ENCODE results near the gene ITGA3.

The ITGA3 gene

GRCh38 chr17:50129728-50130558, 74.0 kb downstream of the ITGA3 start, which contains the start of gene SAMD14:
Gene SAMD14 (minus strand): TSS chr17:50130160. CDS start chr17:50124959, 5,201 bp downstream.
- DNase-seq (peak; percentile 43), ATAC-seq (peak; percentile 10)

DNA sequence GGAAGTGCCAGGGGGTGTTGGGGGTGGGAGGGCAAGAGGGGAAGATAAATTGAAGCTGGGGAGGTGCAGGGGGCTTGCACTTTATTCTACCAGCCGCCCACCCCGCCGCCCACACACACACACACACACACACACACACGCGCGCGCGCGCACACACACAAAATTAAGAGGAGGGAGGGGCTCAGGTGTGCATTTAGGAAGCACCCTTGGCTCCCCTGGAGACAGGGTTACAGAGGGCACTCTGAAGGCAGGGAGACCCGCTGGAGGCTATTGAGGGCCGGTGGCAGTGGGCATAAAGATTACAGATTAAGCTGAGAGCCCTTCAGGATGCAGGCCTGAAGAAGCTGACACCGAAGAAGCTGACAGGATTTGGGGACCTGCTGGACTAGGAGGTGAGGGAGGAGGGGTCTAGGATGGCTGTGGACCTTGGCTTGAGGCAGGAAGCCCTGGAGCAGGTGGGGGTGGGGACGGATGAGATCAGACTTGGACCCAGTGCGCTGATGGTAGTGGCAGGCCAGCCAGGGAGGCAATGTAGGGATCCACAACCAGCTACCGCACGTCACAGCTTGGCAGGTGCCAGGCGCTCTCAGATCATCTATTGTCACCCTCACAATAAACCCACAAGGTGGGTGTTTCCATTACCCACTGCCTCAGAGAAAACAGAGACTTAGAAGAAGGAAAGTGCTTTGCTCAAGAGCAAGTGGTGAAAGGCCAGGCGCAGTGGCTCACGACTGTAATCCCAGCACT, 74.8 kb downstream of the ITGA3 start:
- DNase-seq (peak; percentile 28), ATAC-seq (peak; percentile 50)

DNA sequence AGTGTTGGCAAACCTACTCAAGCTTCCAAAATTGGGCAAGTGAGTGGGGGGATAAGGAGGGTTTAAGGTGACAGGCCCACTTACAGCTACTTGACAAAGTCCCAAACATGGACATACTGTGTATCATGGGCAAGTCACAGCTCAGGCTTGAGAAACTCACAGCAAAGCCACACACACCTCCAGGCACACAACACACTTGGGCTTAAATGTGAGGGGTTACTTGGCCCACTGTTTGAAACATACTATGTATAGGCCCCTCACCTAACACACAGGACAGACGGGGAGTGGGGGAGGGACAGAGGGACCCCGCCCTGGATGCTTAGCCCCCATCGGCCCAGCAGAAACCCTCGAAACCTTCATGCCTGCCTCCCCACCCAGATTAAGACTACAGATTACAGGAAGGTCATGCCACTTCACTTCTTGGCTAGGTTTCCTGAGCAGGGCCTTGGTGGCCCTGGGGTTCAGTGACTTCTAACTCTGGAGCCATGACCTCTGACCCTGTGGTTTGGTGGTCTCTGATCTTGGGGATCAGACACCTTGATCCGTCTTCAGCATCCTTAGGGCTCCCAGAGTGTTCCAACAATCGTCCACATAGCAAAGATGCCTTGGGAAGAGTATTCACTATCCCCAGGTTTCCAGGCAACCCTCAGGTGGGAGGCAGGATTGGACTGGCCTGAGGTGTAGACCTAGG, 76.3 kb downstream of the ITGA3 start:
- no peak for DNase-seq
- ATAC-seq = no peak

- ATAC-seq (no peak), DNase-seq (no peak)
These were observed 77.3 kb downstream of the ITGA3 start for GRCh38 chr17:50133028-50133768.

DNA sequence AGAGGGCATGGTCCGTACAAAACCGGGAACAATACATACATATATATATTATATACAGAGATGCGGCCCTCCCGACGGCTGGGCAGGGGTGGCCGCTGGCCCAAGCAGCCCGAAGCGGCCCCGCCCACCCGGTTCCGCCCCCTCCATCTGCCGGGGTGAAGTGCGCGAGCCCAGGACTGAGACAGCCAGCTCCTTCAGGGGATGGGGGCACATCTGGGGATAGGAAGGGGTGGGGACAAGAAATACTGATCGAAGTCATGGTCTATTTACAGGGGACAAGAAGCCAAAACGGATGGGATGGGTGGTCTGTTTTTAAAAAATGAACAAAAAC, 77.8 kb downstream of the ITGA3 start:
- no peak for DNase-seq
- no peak for ATAC-seq

DNA sequence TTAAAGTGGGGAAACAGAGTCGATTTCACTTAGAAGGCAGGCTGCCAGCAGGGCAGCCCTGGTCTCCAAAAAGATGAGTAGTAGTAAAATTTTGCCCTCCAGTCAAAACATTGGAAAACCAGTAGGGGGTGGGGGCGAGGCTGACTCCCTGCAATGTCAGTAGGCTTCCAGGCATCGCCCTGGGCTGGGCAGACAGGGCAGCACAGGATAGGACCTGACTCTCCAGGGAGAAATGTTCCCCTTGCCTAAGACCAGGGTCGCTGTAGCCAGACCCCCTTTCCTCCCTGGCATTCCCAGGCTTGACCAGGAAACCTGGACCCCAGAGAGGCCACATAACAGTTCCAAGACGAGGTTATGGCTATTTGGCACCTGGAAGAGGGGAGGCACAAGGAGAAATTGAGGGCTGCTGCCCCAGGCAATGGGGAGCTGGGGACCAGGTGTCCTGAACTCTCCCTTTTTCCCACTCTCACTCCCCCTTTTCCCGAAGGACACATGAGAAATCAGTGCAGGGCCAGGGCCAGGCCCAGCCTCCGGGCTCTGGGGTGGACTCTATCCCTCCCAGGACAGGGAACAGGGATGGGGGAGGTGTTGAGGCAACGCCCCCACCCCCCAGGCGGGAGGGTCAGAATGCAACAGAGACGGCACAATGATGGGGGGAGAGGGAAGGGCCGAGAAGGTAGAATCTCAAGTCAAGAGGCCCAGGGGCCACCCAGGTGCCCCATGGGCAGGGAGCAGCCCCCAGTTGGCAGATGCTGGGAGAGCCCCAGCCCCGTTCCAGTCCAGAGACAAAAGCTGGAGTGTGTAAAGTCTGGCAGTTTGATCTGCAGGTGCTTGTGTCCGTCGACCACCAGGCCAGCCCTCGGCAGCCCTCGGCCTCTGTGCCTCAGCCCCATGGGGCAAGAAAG, 78.5 kb downstream of the ITGA3 start:
- ATAC-seq = no peak
- DNase-seq = no peak

GRCh38 chr17:50135316-50136095, 79.6 kb downstream of the ITGA3 start:
- no peak for ATAC-seq
- no peak for DNase-seq

DNA sequence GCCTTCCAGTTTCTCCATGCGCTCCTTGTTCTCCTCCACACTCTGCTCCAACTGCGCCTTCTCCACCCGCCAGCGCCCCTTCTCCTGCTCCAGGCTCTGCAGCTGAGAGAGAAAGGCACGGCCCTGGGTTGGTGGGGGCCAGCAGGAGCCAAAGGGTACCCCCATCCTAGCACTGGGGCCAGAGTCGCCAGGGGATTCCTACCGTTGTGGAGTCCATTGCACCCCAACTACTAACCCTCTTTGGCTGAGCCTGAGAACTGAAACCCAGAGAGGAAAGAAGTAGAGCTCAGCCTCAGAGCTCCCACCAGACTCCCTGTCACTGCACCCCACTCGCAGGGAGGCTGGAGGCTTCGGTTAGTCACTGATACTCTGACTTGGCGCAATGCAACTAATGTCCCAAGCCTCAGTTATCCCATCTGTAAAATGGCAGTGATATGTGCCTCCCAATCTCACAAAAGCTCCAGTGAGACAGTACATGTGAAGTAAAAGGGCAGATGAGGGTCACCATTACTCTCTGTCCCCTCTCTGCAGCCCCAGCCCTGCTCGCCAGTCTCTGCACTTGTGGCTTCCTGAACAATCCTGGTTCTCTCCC, 80.3 kb downstream of the ITGA3 start:
- no peak for ATAC-seq

DNA sequence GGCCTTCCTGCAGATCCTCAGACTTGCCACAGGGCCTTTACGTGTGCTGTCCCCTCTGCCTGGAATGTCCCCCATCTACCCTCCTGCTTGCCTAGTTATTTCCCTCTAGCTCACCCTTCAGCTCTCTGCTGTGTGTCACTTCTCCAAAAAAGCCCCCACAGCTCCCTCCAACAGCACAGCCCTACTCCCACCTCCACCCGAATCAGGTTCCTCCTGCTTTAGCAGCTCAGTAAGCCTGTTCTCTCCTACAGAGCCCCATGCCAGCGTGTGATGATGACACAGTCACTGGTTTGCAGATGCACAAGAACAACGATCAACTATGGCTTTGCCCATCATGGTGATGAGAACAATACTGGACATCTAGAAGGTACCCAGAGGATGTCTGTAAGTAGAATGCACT, 81.1 kb downstream of the ITGA3 start:
- DNase-seq (no peak), ATAC-seq (no peak)

More for the DNA sequence above, 80.3 kb downstream of the ITGA3 start:
- no peak for DNase-seq

DNA sequence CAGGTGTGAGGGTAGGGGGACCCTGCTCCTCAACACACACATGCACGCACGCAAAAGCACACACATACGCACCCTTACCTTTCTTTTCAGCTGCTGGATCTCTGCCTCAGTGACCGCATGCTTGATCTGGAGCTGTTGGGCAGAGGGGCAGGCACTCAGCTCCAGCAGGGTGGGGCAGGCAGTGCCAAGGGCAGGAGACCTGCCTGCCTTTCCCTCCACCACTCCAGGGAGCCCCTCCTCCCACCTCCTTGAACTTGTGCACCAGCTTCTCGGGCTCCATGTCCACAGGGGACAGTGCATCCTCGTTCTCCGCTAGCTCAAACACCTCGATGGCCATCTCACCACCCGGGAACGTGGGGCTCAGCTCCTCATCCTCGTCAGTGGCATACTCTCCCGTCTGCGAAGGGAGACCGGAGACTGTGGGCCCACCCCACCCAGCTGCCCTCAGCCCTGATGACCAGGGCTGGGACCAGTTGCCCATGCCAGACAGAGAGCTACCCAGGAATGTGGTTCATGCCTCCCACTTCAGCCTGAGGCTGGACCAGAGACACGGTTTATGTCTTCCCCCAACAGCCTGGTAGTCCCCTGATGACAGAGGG, 83.4 kb downstream of the ITGA3 start:
- DNase-seq = no peak
- no peak for ATAC-seq

Measured in stimulated activated naive CD8-positive, alpha-beta T cell treated with anti-CD3 and anti-CD28 coated beads, Interleukin-15, Interleukin-2, amounts not matched to agents 100 U/mL and 50 U/mL, for 24 hours (primary cell).